HG03520 (cell line): ENCODE data around the gene TTLL11.

ENCODE experiments used
- ATAC-seq: cut with Tn5 transposase; IDR thresholded peaks from one replicate; pipeline ENCODE4 v1.9.1; 2021; ENCODE audit warnings: mild to moderate bottlenecking, moderate library complexity; ENCODE audit not compliant: unreplicated experiment

Gene TTLL11

GRCh38 chr9:121944711-121945191, 148.4 kb downstream of the TTLL11 start:
- no peak for ATAC-seq

- no peak for ATAC-seq
Measured at GRCh38 chr9:121943463-121943862, 149.6 kb downstream of the TTLL11 start.

GRCh38 chr9:121942866-121943382, 150.2 kb downstream of the TTLL11 start:
- ATAC-seq: no peak

- ATAC-seq: no peak
Measured at GRCh38 chr9:121942313-121942712, 150.8 kb downstream of the TTLL11 start.

GRCh38 chr9:121939643-121940042, 153.5 kb downstream of the TTLL11 start:
- ATAC-seq: no peak

GRCh38 chr9:121938621-121939020, 154.5 kb downstream of the TTLL11 start:
- no peak for ATAC-seq

GRCh38 chr9:121937240-121937639, 155.9 kb downstream of the TTLL11 start:
- no peak for ATAC-seq

GRCh38 chr9:121935739-121936138, 157.4 kb downstream of the TTLL11 start:
- ATAC-seq: no peak

- no peak for ATAC-seq
Measured at GRCh38 chr9:121930956-121931355, 162.2 kb downstream of the TTLL11 start.

- no peak for ATAC-seq
Measured at GRCh38 chr9:121929893-121930875, 162.9 kb downstream of the TTLL11 start.

- no peak for ATAC-seq
Measured at GRCh38 chr9:121927636-121928035, 165.5 kb downstream of the TTLL11 start.

- no peak for ATAC-seq
Measured at GRCh38 chr9:121927081-121927480, 166.0 kb downstream of the TTLL11 start.

- ATAC-seq: no peak
Measured at GRCh38 chr9:121926351-121926801, 166.7 kb downstream of the TTLL11 start.

GRCh38 chr9:121925935-121926334, 167.2 kb downstream of the TTLL11 start:
- ATAC-seq: no peak

- ATAC-seq: no peak
Measured at GRCh38 chr9:121924700-121925099, 168.4 kb downstream of the TTLL11 start.

- ATAC-seq: no peak
Measured at GRCh38 chr9:121921444-121921843, 171.7 kb downstream of the TTLL11 start.

- ATAC-seq: no peak
Measured at GRCh38 chr9:121917375-121918335, 175.5 kb downstream of the TTLL11 start.

GRCh38 chr9:121915304-121915625, 177.8 kb downstream of the TTLL11 start:
- no peak for ATAC-seq

- ATAC-seq: no peak
Measured at GRCh38 chr9:121914604-121915303, 178.4 kb downstream of the TTLL11 start.

- no peak for ATAC-seq
Measured at GRCh38 chr9:121914017-121914595, 179.0 kb downstream of the TTLL11 start.
